RWPE2 (cell line): Measurements from ENCODE around the gene CTLA4.

Experiments used
- ATAC-seq: fragments of 200-7000 bp; cut with Tn5 transposase; 3 replicates; pipeline ENCODE4 v1.9.1; 2021; ENCODE audit warnings: low read depth
- DNase-seq: peaks from one replicate; pipeline ENCODE4 v3.0.0-alpha.2; 2020; ENCODE audit warnings: low spot score
- H3K27ac ChIP-seq: fragments of 450-650 bp; 2 replicates; pipeline ENCODE4 v1.5.1; 2017; ENCODE audit warnings: mild to moderate bottlenecking; ENCODE audit not compliant: poor library complexity, severe bottlenecking
- H3K27me3 ChIP-seq: fragments of 250-450 bp; sonication (Bioruptor Pico); 2 replicates; pipeline ENCODE4 v1.5.1; 2021; ENCODE audit warnings: mild to moderate bottlenecking, moderate library complexity; ENCODE audit not compliant: insufficient read depth, poor library complexity, severe bottlenecking
- H3K36me3 ChIP-seq: fragments of 250-450 bp; sonication (Bioruptor Pico); 2 replicates; pipeline ENCODE4 v1.5.1; 2020; ENCODE audit warnings: low read depth, mild to moderate bottlenecking, moderate library complexity
- H3K4me1 ChIP-seq: fragments of 250-450 bp; sonication (Bioruptor Pico); 2 replicates; pipeline ENCODE4 v1.5.1; 2021; ENCODE audit warnings: mild to moderate bottlenecking, moderate library complexity; ENCODE audit not compliant: insufficient read depth, poor library complexity, severe bottlenecking
- H3K4me3 ChIP-seq: fragments of 250-450 bp; sonication (Bioruptor Pico); 2 replicates; pipeline ENCODE4 v1.5.1; 2021; ENCODE audit warnings: mild to moderate bottlenecking, moderate library complexity; ENCODE audit not compliant: severe bottlenecking
- H3K9me3 ChIP-seq: fragments of 250-450 bp; sonication (Bioruptor Pico); 2 replicates; pipeline ENCODE4 v1.5.1; 2021; ENCODE audit warnings: mild to moderate bottlenecking, moderate library complexity; ENCODE audit not compliant: severe bottlenecking
- CTCF ChIP-seq: fragments of 450-650 bp; IDR thresholded peaks from one replicate; pipeline ENCODE4 v1.5.1; 2017; ENCODE audit warnings: mild to moderate bottlenecking, moderate library complexity; ENCODE audit not compliant: poor library complexity, severe bottlenecking

The CTLA4 gene

GRCh38 chr2:203909261-203909967 is 41.8 kb downstream of the CTLA4 start:
- no peaks in the 10 kb centered on the region for H3K36me3 ChIP-seq
- no peaks in the 10 kb centered on the region for H3K9me3 ChIP-seq
- H3K4me1 ChIP-seq: no peaks in the 10 kb centered on the region
- DNase-seq (no peak), ATAC-seq (peak; percentile 60; the same call in 2 of the 3 replicates)
- no peak overlapping the region for H3K27ac ChIP-seq
- peak; percentile 74 for TF ChIP-seq CTCF
- H3K4me3 ChIP-seq: no peak overlapping the region
- peaks cover under 1% of the 10 kb centered on the region for H3K27me3 ChIP-seq

- no peak for ATAC-seq
- H3K4me1 ChIP-seq: no peaks in the 10 kb centered on the region
- H3K4me3 ChIP-seq: no peak overlapping the region
- TF ChIP-seq CTCF: peak; percentile 53
- peaks cover 3% of the 10 kb centered on the region for H3K27me3 ChIP-seq
- no peaks in the 10 kb centered on the region for H3K36me3 ChIP-seq
- no peak overlapping the region for H3K27ac ChIP-seq
- DNase-seq: no peak
- no peaks in the 10 kb centered on the region for H3K9me3 ChIP-seq
Measured at GRCh38 chr2:203909974-203910373, 42.4 kb downstream of the CTLA4 start.

- DNase-seq: no peak
- H3K27me3 ChIP-seq: peaks cover 3% of the 10 kb centered on the region
- TF ChIP-seq CTCF: no peak
- no peak overlapping the region for H3K27ac ChIP-seq
- ATAC-seq: no peak
- no peaks in the 10 kb centered on the region for H3K9me3 ChIP-seq
- H3K4me1 ChIP-seq: no peaks in the 10 kb centered on the region
- H3K36me3 ChIP-seq: no peaks in the 10 kb centered on the region
- H3K4me3 ChIP-seq: no peak overlapping the region
Measured at GRCh38 chr2:203913947-203914346, 46.4 kb downstream of the CTLA4 start.

GRCh38 chr2:203914546-203915182 is 47.1 kb downstream of the CTLA4 start:
- DNase-seq (no peak), ATAC-seq (no peak)
- no peaks in the 10 kb centered on the region for H3K4me1 ChIP-seq
- H3K27ac ChIP-seq: no peak overlapping the region
- no peaks in the 10 kb centered on the region for H3K36me3 ChIP-seq
- H3K4me3 ChIP-seq: no peak overlapping the region
- peaks cover 3% of the 10 kb centered on the region for H3K27me3 ChIP-seq
- H3K9me3 ChIP-seq: no peaks in the 10 kb centered on the region
- TF ChIP-seq CTCF: no peak

GRCh38 chr2:203915256-203915655 is 47.7 kb downstream of the CTLA4 start:
- no peak for ATAC-seq
- no peaks in the 10 kb centered on the region for H3K36me3 ChIP-seq
- no peaks in the 10 kb centered on the region for H3K4me1 ChIP-seq
- H3K9me3 ChIP-seq: no peaks in the 10 kb centered on the region
- H3K4me3 ChIP-seq: no peak overlapping the region
- H3K27ac ChIP-seq: no peak overlapping the region
- H3K27me3 ChIP-seq: peaks cover 3% of the 10 kb centered on the region
- DNase-seq: no peak
- TF ChIP-seq CTCF: no peak
